ENCODE results near the gene PIGM.

Gene PIGM

GRCh38 chr1:160022330-160023310 lies 9.2 kb downstream of the PIGM start:
- TF ChIP-seq CTCF (IDR thresholded peaks at IDR 0.05; ENCODE audit: insufficient read depth, low read length, poor library complexity, severe bottlenecking) (no peak), EZH2phosphoT487 (conservative IDR thresholded peaks at IDR 0.05; ENCODE audit: low read length) (no peak)
- H3K4me3 ChIP-seq (ENCODE audit: insufficient read depth, low read length, poor library complexity, severe bottlenecking): no peak overlapping the region
- H3K9ac ChIP-seq (ENCODE audit: low read length): no peak overlapping the region
- no peaks in the 10 kb centered on the region for H3F3A ChIP-seq (ENCODE audit: insufficient read depth)
- no peak overlapping the region for H3K4me2 ChIP-seq (ENCODE audit: low read depth, low read length, poor library complexity, severe bottlenecking)
- no peaks in the 10 kb centered on the region for H4K20me1 ChIP-seq (ENCODE audit: low read depth, low read length)
- H3K9me2 ChIP-seq (replicated peaks; ENCODE audit: insufficient read depth, low read length): no peaks in the 10 kb centered on the region
- H3K9me3 ChIP-seq (ENCODE audit: insufficient read depth, low read length): no peaks in the 10 kb centered on the region
- no peak overlapping the region for H3K27ac ChIP-seq (ENCODE audit: low read depth, low read length)
- H3K36me3 ChIP-seq (ENCODE audit: low read length): no peaks in the 10 kb centered on the region
- H2AFZ ChIP-seq (ENCODE audit: low read depth, low read length, severe bottlenecking): no peak overlapping the region
- no peaks in the 10 kb centered on the region for H3K79me2 ChIP-seq (ENCODE audit: insufficient read depth, low read length)
- no peaks in the 10 kb centered on the region for H3K27me3 ChIP-seq (ENCODE audit: low read length)

- H2AFZ ChIP-seq (ENCODE audit: low read depth, low read length, severe bottlenecking): no peak overlapping the region
- TF ChIP-seq CTCF (IDR thresholded peaks at IDR 0.05; ENCODE audit: insufficient read depth, low read length, poor library complexity, severe bottlenecking): no peak
- no peak for TF ChIP-seq EZH2phosphoT487 (conservative IDR thresholded peaks at IDR 0.05; ENCODE audit: low read length)
- H3K27ac ChIP-seq (ENCODE audit: low read depth, low read length): no peak overlapping the region
- H3K9me2 ChIP-seq (replicated peaks; ENCODE audit: insufficient read depth, low read length): no peaks in the 10 kb centered on the region
- no peaks in the 10 kb centered on the region for H3F3A ChIP-seq (ENCODE audit: insufficient read depth)
- H4K20me1 ChIP-seq (ENCODE audit: low read depth, low read length): no peaks in the 10 kb centered on the region
- no peak overlapping the region for H3K4me2 ChIP-seq (ENCODE audit: low read depth, low read length, poor library complexity, severe bottlenecking)
- H3K4me3 ChIP-seq (ENCODE audit: insufficient read depth, low read length, poor library complexity, severe bottlenecking): no peak overlapping the region
- H3K79me2 ChIP-seq (ENCODE audit: insufficient read depth, low read length): no peaks in the 10 kb centered on the region
- no peaks in the 10 kb centered on the region for H3K9me3 ChIP-seq (ENCODE audit: insufficient read depth, low read length)
- H3K36me3 ChIP-seq (ENCODE audit: low read length): no peaks in the 10 kb centered on the region
- H3K9ac ChIP-seq (ENCODE audit: low read length): no peak overlapping the region
- no peaks in the 10 kb centered on the region for H3K27me3 ChIP-seq (ENCODE audit: low read length)
Measured at GRCh38 chr1:160021376-160022074, 10.3 kb downstream of the PIGM start.

GRCh38 chr1:160020196-160020595 lies 11.6 kb downstream of the PIGM start:
- Histone ChIP-seq H3K4me3 (ENCODE audit: insufficient read depth, low read length, poor library complexity, severe bottlenecking) (no peak overlapping the region), H3K27me3 (ENCODE audit: low read length) (no peaks in the 10 kb centered on the region), H3K9me3 (ENCODE audit: insufficient read depth, low read length) (no peaks in the 10 kb centered on the region), H3K36me3 (ENCODE audit: low read length) (no peaks in the 10 kb centered on the region), H3K9me2 (replicated peaks; ENCODE audit: insufficient read depth, low read length) (no peaks in the 10 kb centered on the region), H3K9ac (ENCODE audit: low read length) (no peak overlapping the region), H3K79me2 (ENCODE audit: insufficient read depth, low read length) (no peaks in the 10 kb centered on the region), H3K27ac (ENCODE audit: low read depth, low read length) (no peak overlapping the region), H3F3A (ENCODE audit: insufficient read depth) (no peaks in the 10 kb centered on the region), H3K4me2 (ENCODE audit: low read depth, low read length, poor library complexity, severe bottlenecking) (no peak overlapping the region), H2AFZ (ENCODE audit: low read depth, low read length, severe bottlenecking) (no peak overlapping the region), H4K20me1 (ENCODE audit: low read depth, low read length) (no peaks in the 10 kb centered on the region)
- TF ChIP-seq EZH2phosphoT487 (conservative IDR thresholded peaks at IDR 0.05; ENCODE audit: low read length) (no peak), CTCF (IDR thresholded peaks at IDR 0.05; ENCODE audit: insufficient read depth, low read length, poor library complexity, severe bottlenecking) (no peak)
